ENCODE results near the gene DPAGT1. TPM values are rescaled to one million over a fixed set of nuclear protein-coding genes. Genes with fewer than 3 reads are reported as not detected.
A peak's percentile ranks its signal among the peaks of the same experiment; 100 is the strongest.
"Not testable (repeated sequence)": the region's sequence is repeated elsewhere in the genome, so short reads cannot be mapped to it uniquely, and the experiment has no call there.

Gene DPAGT1
- 34.7 TPM for polyA plus RNA-seq

DNA sequence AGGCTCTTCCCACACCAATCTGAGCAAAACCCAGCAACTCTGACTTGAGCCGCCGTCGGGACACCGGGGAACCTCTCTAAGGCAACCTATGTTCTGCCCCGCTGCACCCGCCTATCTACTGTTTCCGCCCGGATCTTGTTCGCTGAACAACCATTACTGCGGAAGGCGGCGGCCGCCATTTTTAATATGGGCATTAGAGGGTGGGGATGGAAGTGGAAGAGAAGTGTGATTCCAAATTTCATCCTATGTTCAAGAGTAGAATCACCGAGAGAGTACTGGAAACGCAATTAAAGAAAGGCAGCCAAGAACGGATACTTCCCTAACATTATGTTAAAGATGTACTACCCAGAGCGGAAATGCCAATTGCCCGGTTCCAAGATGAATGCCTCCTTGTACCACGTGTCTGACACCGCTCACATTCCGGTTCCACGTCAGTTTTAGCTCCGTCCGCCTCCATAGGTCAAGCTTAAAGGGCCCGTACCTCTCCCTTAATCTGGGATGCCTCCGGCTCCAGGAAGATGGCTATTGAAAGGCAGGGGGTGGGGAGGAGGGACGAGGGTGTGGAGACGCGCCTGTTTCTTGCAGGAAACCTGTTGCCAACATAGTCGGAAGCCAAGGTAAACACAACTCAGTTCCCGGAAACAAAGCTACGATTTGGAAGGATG lies at the start of gene DPAGT1:
TSS of gene DPAGT1 (minus strand) at position 95 of the 665 bp plus-strand sequence. CDS start 198 bp downstream, outside the sequence.
- H3K27ac Mint-ChIP-seq: peak within 1 kb of the TSS; percentile 93 to 99 (median 99)
- peaks cover 12 to 43% (median 38%) of the 10 kb centered on the region in 3 donors for H3K4me1 Mint-ChIP-seq
- no peaks in the 10 kb centered on the region for H3K27me3 Mint-ChIP-seq
- H3K36me3 Mint-ChIP-seq: peaks cover 2% of the 10 kb centered on the region
- H3K4me3 Mint-ChIP-seq: peak within 1 kb of the TSS; percentile 92 to 99 (median 96)
- H3K9me3 Mint-ChIP-seq: no peaks in the 10 kb centered on the region

DNA sequence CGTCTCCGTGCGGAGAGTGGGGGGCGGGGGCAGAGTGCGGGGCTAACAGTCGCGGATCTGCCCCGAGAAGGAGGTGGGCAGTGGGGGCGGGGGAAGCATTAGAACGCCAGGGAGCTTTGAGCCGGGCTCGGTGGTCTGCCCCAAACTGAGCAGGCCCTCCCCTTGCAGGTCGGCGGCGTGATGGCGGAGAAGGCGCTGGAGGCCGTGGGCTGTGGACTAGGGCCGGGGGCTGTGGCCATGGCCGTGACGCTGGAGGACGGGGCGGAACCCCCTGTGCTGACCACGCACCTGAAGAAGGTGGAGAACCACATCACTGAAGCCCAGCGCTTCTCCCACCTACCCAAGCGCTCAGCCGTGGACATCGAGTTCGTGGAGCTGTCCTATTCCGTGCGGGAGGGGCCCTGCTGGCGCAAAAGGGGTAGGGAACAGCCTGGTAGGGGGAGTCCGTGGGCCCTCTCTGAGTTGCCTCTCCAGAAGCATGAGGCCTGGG lies 48.2 kb upstream of the DPAGT1 start:
- H3K4me1 Mint-ChIP-seq: peaks cover 0 to 12% (median 5%) of the 10 kb centered on the region in 3 donors
- H3K9me3 Mint-ChIP-seq: peaks cover 0 to 2% (median 0%) of the 10 kb centered on the region in 3 donors
- no peak overlapping the region for H3K27ac Mint-ChIP-seq
- H3K36me3 Mint-ChIP-seq: no peaks in the 10 kb centered on the region
- H3K27me3 Mint-ChIP-seq: peaks cover 42% of the 10 kb centered on the region
- H3K4me3 Mint-ChIP-seq: peak overlapping the region in 3 of 4 donors; percentile 38 to 86 (median 65)

DNA sequence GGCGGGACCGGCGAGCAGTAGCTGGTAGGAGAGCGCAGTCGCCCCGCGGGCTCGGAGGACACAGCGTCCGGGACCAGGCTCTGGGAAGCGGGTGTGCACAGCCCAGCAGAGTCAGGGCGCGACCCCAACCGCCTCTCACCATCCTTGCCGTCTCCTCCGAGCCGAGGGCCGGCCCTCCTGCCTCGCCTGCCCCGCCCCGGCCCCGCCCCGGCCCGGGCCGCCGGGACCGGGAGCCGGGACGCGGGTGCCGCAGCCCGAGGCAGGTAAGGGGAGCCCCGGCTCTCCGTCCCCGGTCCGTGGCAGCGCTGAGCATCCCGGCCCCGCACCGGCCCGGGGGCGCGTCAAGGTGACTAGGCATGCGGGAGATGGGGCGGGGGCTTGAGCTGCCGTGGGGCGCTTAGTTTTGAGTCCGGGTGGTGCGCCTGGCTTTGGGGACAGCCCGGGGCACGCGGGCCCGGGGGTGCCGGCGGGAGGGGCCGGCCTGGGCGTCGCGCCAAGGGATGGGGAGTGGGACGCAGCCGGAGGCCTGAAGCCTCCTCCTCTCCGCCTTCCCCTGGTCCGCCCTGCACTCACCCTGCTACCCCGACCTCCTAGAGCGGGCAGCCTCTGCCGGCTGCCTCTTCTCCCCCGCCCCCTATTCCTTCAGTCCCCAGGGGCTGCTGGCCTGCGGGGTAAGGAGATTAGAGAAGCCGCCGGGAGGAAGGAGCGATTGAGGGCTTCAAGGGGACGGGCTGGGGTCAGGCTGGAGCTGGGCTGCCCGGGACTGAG lies 47.5 kb upstream of the DPAGT1 start, which contains the start of gene ABCG4:
TSS of gene ABCG4 (plus strand) at position 35 of the 768 bp plus-strand sequence. CDS start 914 bp downstream, outside the sequence.
- Mint-ChIP-seq H3K4me1 (peaks cover 0 to 12% (median 5%) of the 10 kb centered on the region in 3 donors), H3K27me3 (peaks cover 40% of the 10 kb centered on the region), H3K9me3 (no peaks in the 10 kb centered on the region), H3K27ac (no peak within 1 kb of the TSS), H3K4me3 (peak within 1 kb of the TSS in 3 of 4 donors; percentile 79 to 86 (median 85)), H3K36me3 (no peaks in the 10 kb centered on the region)

DNA sequence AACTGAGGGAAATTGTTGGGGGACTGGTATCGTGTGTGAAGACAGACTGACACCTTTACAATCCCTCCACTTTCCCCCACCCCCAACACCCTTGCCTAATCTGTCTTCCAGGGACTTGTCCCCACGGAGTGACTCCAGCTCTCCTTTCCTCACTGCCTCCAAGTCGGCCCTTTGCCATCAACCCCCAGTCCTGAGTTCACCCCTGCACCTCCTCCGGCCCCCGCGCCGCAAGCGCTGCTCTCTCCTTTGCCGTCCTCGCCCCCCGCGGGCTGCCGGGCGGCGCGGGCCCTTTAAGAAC lies 47.0 kb upstream of the DPAGT1 start:
- H3K27me3 Mint-ChIP-seq: peaks cover 35% of the 10 kb centered on the region

DNA sequence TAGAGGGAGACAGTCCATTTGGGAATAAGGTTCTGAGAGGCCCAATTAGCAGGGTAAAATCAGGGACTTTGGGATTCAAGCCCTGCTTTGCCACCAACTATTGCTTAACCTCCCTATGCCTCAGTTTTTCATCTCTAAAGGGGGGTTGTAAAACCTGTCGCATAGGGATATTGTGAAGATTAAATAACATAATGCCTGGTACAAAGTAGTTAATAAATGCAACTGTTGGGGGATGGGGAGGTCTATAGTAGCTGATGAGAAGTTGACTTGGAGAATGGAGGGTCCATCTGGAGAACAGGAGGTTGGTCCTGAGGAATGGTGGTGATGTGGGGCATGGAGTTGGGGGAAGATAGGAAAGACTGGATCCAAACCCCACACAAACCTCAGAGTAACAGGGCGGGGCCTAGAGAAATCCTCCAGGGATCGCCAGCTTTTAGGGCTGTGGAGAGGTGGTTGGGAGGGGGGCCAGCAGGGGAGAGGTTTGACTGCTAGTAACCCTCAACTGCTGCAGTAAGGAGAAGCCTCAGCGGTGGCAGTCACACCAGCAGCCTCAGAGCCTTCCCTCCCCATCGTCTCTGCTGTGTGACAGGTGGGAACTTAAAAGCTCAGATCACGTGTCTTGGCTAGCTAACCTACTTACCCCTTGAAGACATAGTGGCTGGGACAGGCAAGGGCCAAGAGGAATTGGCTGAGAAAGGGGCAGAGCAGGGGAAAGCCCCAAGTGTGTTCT lies 46.1 kb upstream of the DPAGT1 start:
- H3K36me3 Mint-ChIP-seq: peaks cover 1% of the 10 kb centered on the region
- peaks cover 39% of the 10 kb centered on the region for H3K27me3 Mint-ChIP-seq
- H3K4me3 Mint-ChIP-seq: peak overlapping the region in 3 of 4 donors; percentile 70 to 85 (median 77)
- H3K27ac Mint-ChIP-seq: no peak overlapping the region
- no peaks in the 10 kb centered on the region for H3K9me3 Mint-ChIP-seq
- peaks cover 0 to 16% (median 7%) of the 10 kb centered on the region in 3 donors for H3K4me1 Mint-ChIP-seq

More for the DNA sequence above, 47.0 kb upstream of the DPAGT1 start:
- H3K36me3 Mint-ChIP-seq: no peaks in the 10 kb centered on the region
- H3K9me3 Mint-ChIP-seq: no peaks in the 10 kb centered on the region
- peaks cover 0 to 14% (median 7%) of the 10 kb centered on the region in 3 donors for H3K4me1 Mint-ChIP-seq
- peak overlapping the region in 3 of 4 donors; percentile 76 to 79 (median 77) for H3K4me3 Mint-ChIP-seq
- H3K27ac Mint-ChIP-seq: no peak overlapping the region

DNA sequence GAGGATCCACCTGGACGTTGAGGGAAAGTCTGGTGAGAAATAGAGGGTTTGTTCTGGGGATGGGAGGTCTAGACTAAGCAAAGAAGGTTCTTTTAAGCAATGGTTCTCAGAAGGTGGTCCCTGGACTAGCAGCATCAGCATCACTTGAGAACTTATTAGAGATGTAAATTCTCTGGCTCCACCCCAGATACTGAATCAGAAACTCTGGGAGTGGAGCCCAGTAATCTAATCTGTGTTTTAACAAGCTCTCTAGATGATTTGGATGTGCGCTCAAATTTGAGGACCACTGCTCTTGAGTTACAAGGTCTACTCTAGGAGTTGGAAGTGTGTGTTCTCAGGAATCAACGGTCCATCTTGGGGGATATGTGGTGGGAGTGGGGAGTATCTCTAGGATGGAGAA lies 43.9 kb upstream of the DPAGT1 start:
- H3K4me1 Mint-ChIP-seq: peaks cover 0 to 13% (median 7%) of the 10 kb centered on the region in 3 donors
- H3K27ac Mint-ChIP-seq: no peak overlapping the region
- H3K36me3 Mint-ChIP-seq: peaks cover 1% of the 10 kb centered on the region

DNA sequence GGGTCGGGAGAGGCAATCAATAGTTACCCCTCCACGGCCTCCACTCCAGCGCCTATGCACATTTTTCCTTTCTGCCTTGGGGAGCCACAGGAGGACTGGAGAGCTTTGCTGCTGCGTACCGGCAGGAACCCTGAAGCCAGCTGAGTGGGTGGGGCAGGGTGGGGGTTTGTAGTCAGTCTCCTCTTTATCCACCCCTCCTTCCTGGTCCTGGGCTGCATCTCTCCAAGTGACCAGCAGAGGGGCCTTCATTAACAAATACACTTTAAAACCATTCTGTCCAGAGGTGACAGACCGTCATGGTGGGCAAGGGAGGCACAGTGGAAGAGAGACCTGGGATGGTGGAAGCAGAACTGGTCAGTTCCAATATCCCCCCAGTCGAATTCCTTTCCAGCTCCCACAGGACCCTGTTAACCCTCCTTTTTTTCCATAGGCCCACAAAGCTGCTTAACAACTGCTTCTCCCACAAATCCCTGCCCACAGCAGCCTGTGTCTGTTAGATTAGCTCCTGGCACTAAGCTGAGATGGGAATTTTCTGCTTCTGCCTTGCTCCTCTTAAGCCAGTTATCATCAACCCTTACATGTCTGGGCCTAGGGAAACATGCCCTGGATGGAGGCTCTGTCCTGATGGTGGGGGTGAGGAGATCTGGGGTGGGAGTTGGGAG lies 43.3 kb upstream of the DPAGT1 start:
- H3K36me3 Mint-ChIP-seq: peaks cover 1% of the 10 kb centered on the region
- no peak overlapping the region for H3K27ac Mint-ChIP-seq
- peaks cover 0 to 13% (median 7%) of the 10 kb centered on the region in 3 donors for H3K4me1 Mint-ChIP-seq
- H3K4me3 Mint-ChIP-seq: peak overlapping the region in 1 of 4 donors; percentile 34
- no peaks in the 10 kb centered on the region for H3K9me3 Mint-ChIP-seq
- H3K27me3 Mint-ChIP-seq: peaks cover 27% of the 10 kb centered on the region

More for the DNA sequence above, 43.9 kb upstream of the DPAGT1 start:
- no peaks in the 10 kb centered on the region for H3K9me3 Mint-ChIP-seq
- H3K4me3 Mint-ChIP-seq: peak overlapping the region in 1 of 4 donors; percentile 8
- peaks cover 30% of the 10 kb centered on the region for H3K27me3 Mint-ChIP-seq

DNA sequence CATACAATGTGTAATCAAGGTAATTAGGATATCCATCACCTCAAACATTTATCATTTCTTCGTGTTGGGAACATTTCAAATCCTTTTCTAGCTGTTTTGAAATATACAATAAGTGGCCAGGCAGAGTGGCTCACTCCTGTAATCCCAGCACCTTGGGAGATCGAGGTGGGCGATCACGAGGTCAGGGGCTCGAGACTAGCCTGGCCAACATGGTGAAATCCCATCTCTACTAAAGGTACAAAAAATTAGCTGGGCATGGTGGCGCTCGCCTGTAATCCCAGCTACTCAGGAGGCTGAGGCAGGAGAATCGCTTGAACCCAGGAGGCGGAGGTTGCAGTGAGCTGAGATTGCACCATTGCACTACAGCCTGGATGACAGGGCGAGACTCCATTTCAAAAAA lies 37.6 kb upstream of the DPAGT1 start:
- not testable (repeated sequence) for H3K9me3 Mint-ChIP-seq, H3K4me3 Mint-ChIP-seq, H3K4me1 Mint-ChIP-seq, H3K27ac Mint-ChIP-seq, H3K36me3 Mint-ChIP-seq, H3K27me3 Mint-ChIP-seq

DNA sequence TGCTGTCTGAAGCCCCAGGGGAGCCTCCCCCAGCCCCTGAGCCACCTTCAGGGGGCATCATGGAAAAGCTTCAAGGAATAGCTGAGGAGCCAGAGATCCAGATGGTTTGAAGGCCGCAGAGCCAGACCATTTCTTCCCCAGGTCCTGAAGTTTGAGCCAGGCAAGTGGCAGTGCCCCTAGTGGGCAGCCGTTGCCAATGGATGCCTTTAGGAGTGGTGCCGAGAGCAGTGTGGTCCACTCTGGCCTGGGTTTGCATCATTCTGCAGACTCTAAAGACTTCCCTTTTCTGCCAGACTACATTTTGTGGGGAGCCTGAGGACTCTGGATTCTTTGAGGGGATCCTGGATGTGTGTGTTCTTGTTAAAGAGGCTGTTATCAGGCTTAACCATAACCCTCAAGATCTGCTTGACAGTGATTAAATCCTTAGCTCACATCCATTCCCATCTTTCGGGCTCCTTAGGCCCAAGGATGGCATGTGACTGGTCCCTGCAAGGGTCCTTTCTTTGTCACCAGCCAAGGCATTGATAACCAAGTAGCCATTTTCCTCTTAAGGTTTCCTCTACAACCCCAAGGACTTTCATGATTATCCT lies 32.8 kb upstream of the DPAGT1 start:
- H3K36me3 Mint-ChIP-seq: peaks cover 6% of the 10 kb centered on the region
- no peaks in the 10 kb centered on the region for H3K9me3 Mint-ChIP-seq
- H3K27me3 Mint-ChIP-seq: no peaks in the 10 kb centered on the region
- H3K27ac Mint-ChIP-seq: no peak overlapping the region
- peaks cover 0 to 3% (median 0%) of the 10 kb centered on the region in 3 donors for H3K4me1 Mint-ChIP-seq
- no peak overlapping the region for H3K4me3 Mint-ChIP-seq

DNA sequence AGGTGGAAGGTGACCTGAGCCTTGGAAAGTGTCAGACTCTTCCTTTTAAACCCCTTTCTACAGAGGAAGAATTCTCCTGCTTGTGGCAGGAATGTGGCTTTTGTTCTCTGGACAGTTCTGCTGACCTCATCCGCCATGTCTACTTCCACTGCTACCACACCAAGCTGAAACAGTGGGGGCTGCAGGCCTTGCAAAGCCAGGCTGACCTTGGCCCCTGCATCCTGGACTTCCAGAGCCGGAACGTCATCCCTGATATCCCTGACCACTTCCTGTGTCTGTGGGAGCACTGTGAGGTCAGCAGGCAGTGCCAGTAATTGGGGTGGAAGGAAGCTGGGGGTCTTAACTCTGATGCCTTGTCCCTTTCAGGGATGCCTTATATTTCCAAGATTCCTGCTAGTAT lies 29.0 kb upstream of the DPAGT1 start:
- Mint-ChIP-seq H3K27ac (no peak overlapping the region), H3K27me3 (no peaks in the 10 kb centered on the region), H3K9me3 (no peaks in the 10 kb centered on the region), H3K4me3 (no peak overlapping the region), H3K4me1 (peaks cover 0 to 9% (median 4%) of the 10 kb centered on the region in 3 donors), H3K36me3 (peaks cover 6% of the 10 kb centered on the region)

DNA sequence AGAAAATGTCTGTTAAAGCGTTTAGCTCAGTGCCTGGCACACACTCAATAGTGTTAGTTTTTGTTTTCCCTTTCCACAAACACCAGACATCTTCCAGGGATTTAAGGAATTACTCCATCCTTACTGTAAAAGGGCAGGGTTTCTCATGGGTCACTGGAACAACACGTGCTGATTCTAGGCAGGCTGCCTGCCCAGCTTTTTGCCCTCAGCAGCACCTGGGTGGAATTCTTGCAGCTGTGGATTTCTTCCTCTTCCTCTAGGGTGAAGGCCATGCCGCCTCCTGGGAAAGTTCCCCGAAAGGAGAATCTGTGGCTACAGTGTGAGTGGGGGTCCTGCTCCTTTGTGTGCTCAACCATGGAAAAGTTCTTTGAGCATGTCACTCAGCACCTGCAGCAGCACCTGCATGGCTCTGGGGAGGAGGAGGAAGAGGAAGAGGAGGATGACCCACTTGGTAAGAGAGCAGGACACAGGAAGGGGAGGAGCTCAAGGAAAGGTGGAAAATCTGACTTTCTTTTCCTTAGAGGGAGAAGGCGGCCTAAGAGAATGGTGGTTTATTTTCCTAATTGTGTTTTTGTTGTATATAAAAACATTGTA lies 25.1 kb upstream of the DPAGT1 start:
- Mint-ChIP-seq H3K4me3 (peak overlapping the region in 1 of 4 donors; percentile 22), H3K36me3 (peaks cover 3% of the 10 kb centered on the region), H3K27me3 (no peaks in the 10 kb centered on the region), H3K9me3 (no peaks in the 10 kb centered on the region), H3K27ac (peak overlapping the region in 1 of 3 donors; percentile 83), H3K4me1 (peaks cover 7 to 20% (median 16%) of the 10 kb centered on the region in 3 donors)

DNA sequence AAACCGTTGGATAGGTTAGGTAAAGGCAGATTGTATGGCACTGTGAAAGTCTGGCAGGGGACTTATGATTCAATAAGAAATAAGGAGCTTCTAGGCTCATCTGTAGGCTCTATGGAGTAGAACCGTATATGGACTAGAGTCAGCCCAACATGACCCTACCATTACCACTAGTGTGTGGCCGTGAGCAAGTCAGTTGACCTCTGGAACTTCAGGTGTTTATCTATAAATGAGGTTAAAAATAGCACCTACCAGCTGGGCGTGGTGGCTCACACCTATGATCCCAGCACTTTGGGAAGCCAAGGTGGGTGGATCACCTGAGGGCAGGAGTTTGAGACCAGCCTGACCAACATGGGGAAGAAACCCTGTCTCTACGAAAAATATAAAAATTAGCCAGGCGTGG lies 24.2 kb upstream of the DPAGT1 start:
- Mint-ChIP-seq H3K9me3 (no peaks in the 10 kb centered on the region), H3K4me1 (peaks cover 15 to 22% (median 19%) of the 10 kb centered on the region in 3 donors), H3K27me3 (no peaks in the 10 kb centered on the region), H3K27ac (no peak overlapping the region), H3K36me3 (peaks cover 3% of the 10 kb centered on the region), H3K4me3 (no peak overlapping the region)

DNA sequence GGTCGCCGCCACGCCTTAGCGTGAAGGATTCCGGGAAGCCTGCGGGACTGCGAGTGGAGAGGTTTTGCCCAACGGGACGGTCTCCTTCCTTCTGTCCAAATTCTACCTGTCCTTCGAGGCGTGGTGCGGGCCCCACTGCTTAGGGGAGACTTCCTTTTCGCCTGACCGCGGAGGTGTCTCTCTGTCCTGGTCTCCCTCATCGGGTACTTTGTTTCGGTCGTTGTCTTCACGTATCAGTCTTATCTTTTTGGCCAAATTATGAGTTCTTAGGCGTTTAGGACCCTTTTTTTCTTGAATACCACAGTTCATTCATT lies 20.1 kb upstream of the DPAGT1 start:
- H3K36me3 Mint-ChIP-seq: no peaks in the 10 kb centered on the region
- peaks cover 22 to 24% (median 22%) of the 10 kb centered on the region in 3 donors for H3K4me1 Mint-ChIP-seq

More for the DNA sequence above, 20.1 kb upstream of the DPAGT1 start:
- Mint-ChIP-seq H3K27ac (peak overlapping the region; percentile 90 to 98 (median 94)), H3K4me3 (peak overlapping the region; percentile 91 to 98 (median 96)), H3K9me3 (no peaks in the 10 kb centered on the region), H3K27me3 (no peaks in the 10 kb centered on the region)

All from IgD-negative memory B cell (primary cell).